Osteocyte (in vitro differentiated cells): ENCODE data around the gene STAC3. TPM values are rescaled to one million over a fixed set of nuclear protein-coding genes. Genes with fewer than 3 reads are reported as not detected.

Experiments
- DNase-seq: peaks from one replicate; pipeline ENCODE4 v3.0.0; 2021; ENCODE audit warnings: mixed read lengths; ENCODE audit not compliant: unreplicated experiment; ENCODE audit errors: extremely low spot score
- H3K27ac Mint-ChIP-seq: one replicate; pipeline ENCODE4 v1.8.0; 2021; ENCODE audit warnings: mild to moderate bottlenecking, mixed read lengths; ENCODE audit not compliant: unreplicated experiment
- H3K27me3 Mint-ChIP-seq: one replicate; pipeline ENCODE4 v1.8.0; 2021; ENCODE audit warnings: mixed read lengths; ENCODE audit not compliant: unreplicated experiment
- H3K36me3 Mint-ChIP-seq: one replicate; pipeline ENCODE4 v1.8.0; 2021; ENCODE audit warnings: mixed read lengths; ENCODE audit not compliant: unreplicated experiment
- H3K4me1 Mint-ChIP-seq: one replicate; pipeline ENCODE4 v1.8.0; 2021; ENCODE audit warnings: mixed read lengths; ENCODE audit not compliant: unreplicated experiment
- H3K4me3 Mint-ChIP-seq: one replicate; pipeline ENCODE4 v1.8.0; 2021; ENCODE audit warnings: mild to moderate bottlenecking, moderate library complexity, mixed read lengths; ENCODE audit not compliant: unreplicated experiment
- H3K9me3 Mint-ChIP-seq: one replicate; pipeline ENCODE4 v1.8.0; 2021; ENCODE audit warnings: mixed read lengths; ENCODE audit not compliant: unreplicated experiment
- CTCF ChIP-seq: fragments of 200-600 bp; sonication (generic); IDR thresholded peaks from 2 replicates; pipeline ENCODE4 v1.5.0; 2021; ENCODE audit warnings: antibody characterized with exemption, mild to moderate bottlenecking, moderate library complexity
- total RNA-seq: library from RNA; stranded (reverse); gene quantifications from 2 replicates; pipeline ENCODE4 v1.2.1, GENCODE V29; 2021

The STAC3 gene
- total RNA-seq, 1 donor from 2014 or later, result 2.4 TPM

GRCh38 chr12:57250541-57250940 lies 446 bp downstream of the STAC3 start:
- H3K27ac Mint-ChIP-seq, result no peak overlapping the region
- no peaks in the 10 kb centered on the region for H3K27me3 Mint-ChIP-seq
- H3K36me3 Mint-ChIP-seq, result peaks cover 5% of the 10 kb centered on the region
- no peak overlapping the region for H3K4me3 Mint-ChIP-seq
- no peak for DNase-seq
- no peak for TF ChIP-seq CTCF
- no peaks in the 10 kb centered on the region for H3K9me3 Mint-ChIP-seq
- peaks cover 3% of the 10 kb centered on the region for H3K4me1 Mint-ChIP-seq

- no peak overlapping the region for H3K27ac Mint-ChIP-seq
- TF ChIP-seq CTCF, result no peak
- H3K4me3 Mint-ChIP-seq, result no peak overlapping the region
- H3K36me3 Mint-ChIP-seq, result peaks cover 6% of the 10 kb centered on the region
- H3K9me3 Mint-ChIP-seq, result no peaks in the 10 kb centered on the region
- no peak for DNase-seq
- H3K27me3 Mint-ChIP-seq, result no peaks in the 10 kb centered on the region
- peaks cover 4% of the 10 kb centered on the region for H3K4me1 Mint-ChIP-seq
Measured at GRCh38 chr12:57248934-57249742, 1.8 kb downstream of the STAC3 start.

GRCh38 chr12:57247041-57247440 lies 3.9 kb downstream of the STAC3 start:
- Mint-ChIP-seq H3K27ac (no peak overlapping the region), H3K9me3 (no peaks in the 10 kb centered on the region), H3K36me3 (peaks cover 1% of the 10 kb centered on the region), H3K4me3 (no peak overlapping the region), H3K27me3 (no peaks in the 10 kb centered on the region), H3K4me1 (peaks cover 22% of the 10 kb centered on the region)
- no peak for DNase-seq
- no peak for TF ChIP-seq CTCF

GRCh38 chr12:57244312-57244696 lies 6.7 kb downstream of the STAC3 start:
- peaks cover 1% of the 10 kb centered on the region for H3K36me3 Mint-ChIP-seq
- H3K4me3 Mint-ChIP-seq, result no peak overlapping the region
- H3K27ac Mint-ChIP-seq, result no peak overlapping the region
- H3K27me3 Mint-ChIP-seq, result peaks cover 2% of the 10 kb centered on the region
- no peak for DNase-seq
- no peaks in the 10 kb centered on the region for H3K9me3 Mint-ChIP-seq
- H3K4me1 Mint-ChIP-seq, result peaks cover 40% of the 10 kb centered on the region
- TF ChIP-seq CTCF, result no peak

GRCh38 chr12:57243521-57244311 lies 7.3 kb downstream of the STAC3 start:
- H3K36me3 Mint-ChIP-seq, result peaks cover 1% of the 10 kb centered on the region
- no peaks in the 10 kb centered on the region for H3K9me3 Mint-ChIP-seq
- DNase-seq, result no peak
- H3K4me1 Mint-ChIP-seq, result peaks cover 44% of the 10 kb centered on the region
- H3K27ac Mint-ChIP-seq, result no peak overlapping the region
- peak overlapping the region; percentile 69 for H3K4me3 Mint-ChIP-seq
- peak; percentile 79 for TF ChIP-seq CTCF
- H3K27me3 Mint-ChIP-seq, result peaks cover 2% of the 10 kb centered on the region
